Loucy (cell line): ENCODE measurements around the gene CLECL1.

Experiments used
- EZH2phosphoT487 ChIP-seq: fragments of 200-600 bp; IDR thresholded peaks from 2 replicates; pipeline ENCODE4 v1.6.1; 2018; ENCODE audit warnings: antibody characterized with exemption, mild to moderate bottlenecking, moderate library complexity, borderline replicate concordance
- TF ChIP-seq, protein P1 (sequence below): fragments of 200-600 bp; sonication (generic); conservative IDR thresholded peaks from 2 replicates; pipeline ENCODE4 v1.5.1; 2014; ENCODE audit warnings: mild to moderate bottlenecking, antibody characterized with exemption, low read length

DNA sequence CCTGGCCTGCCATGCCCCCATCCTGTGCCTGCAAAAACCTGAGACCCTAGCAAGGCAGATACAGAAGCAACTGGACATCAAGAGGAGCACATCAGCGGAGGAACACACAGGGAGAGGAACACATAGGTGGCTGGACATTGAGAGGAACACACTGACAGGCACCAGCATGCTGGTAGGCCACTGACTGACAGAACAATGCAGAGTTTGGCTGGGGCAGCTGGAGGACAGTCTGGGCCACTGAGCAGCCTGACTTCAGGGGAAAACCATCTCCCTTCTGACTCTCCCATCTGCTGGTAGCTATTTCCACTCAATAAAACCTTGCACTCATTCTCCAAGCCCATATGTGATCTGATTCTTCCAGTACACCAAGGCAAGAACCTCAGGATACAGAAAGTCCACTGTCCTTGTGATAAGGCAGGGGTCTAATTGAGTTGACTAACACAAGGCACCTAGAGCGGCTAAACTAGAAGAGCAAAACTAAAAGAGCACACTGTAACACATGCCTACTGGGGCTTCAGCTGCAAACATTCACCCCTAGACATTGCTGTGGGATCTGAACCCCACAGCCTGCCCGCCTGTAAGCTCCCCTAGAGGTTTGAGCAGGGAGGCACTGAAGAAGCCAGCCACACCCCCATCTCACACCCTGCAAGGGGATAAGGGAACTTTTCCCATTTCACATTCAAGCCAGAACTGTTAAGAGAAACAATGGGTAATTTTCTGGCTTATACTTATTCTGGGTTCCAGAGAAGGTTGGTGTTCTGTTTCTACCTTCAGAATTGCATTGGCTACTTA lies 22.1 kb downstream of the CLECL1 start:
- TF ChIP-seq, protein P1, sequence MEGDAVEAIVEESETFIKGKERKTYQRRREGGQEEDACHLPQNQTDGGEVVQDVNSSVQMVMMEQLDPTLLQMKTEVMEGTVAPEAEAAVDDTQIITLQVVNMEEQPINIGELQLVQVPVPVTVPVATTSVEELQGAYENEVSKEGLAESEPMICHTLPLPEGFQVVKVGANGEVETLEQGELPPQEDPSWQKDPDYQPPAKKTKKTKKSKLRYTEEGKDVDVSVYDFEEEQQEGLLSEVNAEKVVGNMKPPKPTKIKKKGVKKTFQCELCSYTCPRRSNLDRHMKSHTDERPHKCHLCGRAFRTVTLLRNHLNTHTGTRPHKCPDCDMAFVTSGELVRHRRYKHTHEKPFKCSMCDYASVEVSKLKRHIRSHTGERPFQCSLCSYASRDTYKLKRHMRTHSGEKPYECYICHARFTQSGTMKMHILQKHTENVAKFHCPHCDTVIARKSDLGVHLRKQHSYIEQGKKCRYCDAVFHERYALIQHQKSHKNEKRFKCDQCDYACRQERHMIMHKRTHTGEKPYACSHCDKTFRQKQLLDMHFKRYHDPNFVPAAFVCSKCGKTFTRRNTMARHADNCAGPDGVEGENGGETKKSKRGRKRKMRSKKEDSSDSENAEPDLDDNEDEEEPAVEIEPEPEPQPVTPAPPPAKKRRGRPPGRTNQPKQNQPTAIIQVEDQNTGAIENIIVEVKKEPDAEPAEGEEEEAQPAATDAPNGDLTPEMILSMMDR, result no peak
- TF ChIP-seq EZH2phosphoT487, result no peak
